ENCODE measurements around the gene PFKFB2.

PFKFB2 gene

GRCh38 chr1:207021876-207022596, 31.0 kb upstream of the PFKFB2 start:
- no peak for TF ChIP-seq CTCF (conservative IDR thresholded peaks at IDR 0.05; ENCODE audit: low read depth, low read length)
- no peak for DNase-seq (ENCODE audit: low read depth)
- H3K4me3 ChIP-seq (ENCODE audit: low read depth, low read length): no peak overlapping the region

- DNase-seq (ENCODE audit: low read depth): no peak
- no peak overlapping the region for H3K4me3 ChIP-seq (ENCODE audit: low read depth, low read length)
- TF ChIP-seq CTCF (conservative IDR thresholded peaks at IDR 0.05; ENCODE audit: low read depth, low read length): no peak
Observed at GRCh38 chr1:207022996-207023679, 29.9 kb upstream of the PFKFB2 start.

GRCh38 chr1:207024202-207025145, 28.6 kb upstream of the PFKFB2 start:
- DNase-seq (ENCODE audit: low read depth): no peak
- TF ChIP-seq CTCF (conservative IDR thresholded peaks at IDR 0.05; ENCODE audit: low read depth, low read length): no peak
- no peak overlapping the region for H3K4me3 ChIP-seq (ENCODE audit: low read depth, low read length)

GRCh38 chr1:207025146-207025880, 27.8 kb upstream of the PFKFB2 start:
- peak; percentile 39 for DNase-seq (ENCODE audit: low read depth)
- no peak for TF ChIP-seq CTCF (conservative IDR thresholded peaks at IDR 0.05; ENCODE audit: low read depth, low read length)
- no peak overlapping the region for H3K4me3 ChIP-seq (ENCODE audit: low read depth, low read length)

GRCh38 chr1:207026104-207026534, 27.0 kb upstream of the PFKFB2 start:
- no peak overlapping the region for H3K4me3 ChIP-seq (ENCODE audit: low read depth, low read length)
- no peak for DNase-seq (ENCODE audit: low read depth)
- no peak for TF ChIP-seq CTCF (conservative IDR thresholded peaks at IDR 0.05; ENCODE audit: low read depth, low read length)

- no peak for TF ChIP-seq CTCF (conservative IDR thresholded peaks at IDR 0.05; ENCODE audit: low read depth, low read length)
- no peak overlapping the region for H3K4me3 ChIP-seq (ENCODE audit: low read depth, low read length)
- no peak for DNase-seq (ENCODE audit: low read depth)
Observed at GRCh38 chr1:207027206-207027777, 25.8 kb upstream of the PFKFB2 start.
